ENCODE results near the gene SYNE2.

The SYNE2 gene

GRCh38 chr14:64232095-64232838 is 379.5 kb downstream of the SYNE2 start:
- no peaks in the 10 kb centered on the region for H3K9me3 Mint-ChIP-seq
- no peaks in the 10 kb centered on the region for H3K27me3 Mint-ChIP-seq
- H3K27ac Mint-ChIP-seq: no peak overlapping the region
- H3K4me1 Mint-ChIP-seq (ENCODE audit: low read depth): no peaks in the 10 kb centered on the region
- no peak overlapping the region for H3K4me3 Mint-ChIP-seq
- no peaks in the 10 kb centered on the region for H3K36me3 Mint-ChIP-seq (ENCODE audit: low read depth)
- intact Hi-C loops (cut with micrococcal nuclease): no loop called here

GRCh38 chr14:64232944-64233343 is 380.1 kb downstream of the SYNE2 start:
- Mint-ChIP-seq H3K27ac (no peak overlapping the region), H3K4me1 (ENCODE audit: low read depth) (no peaks in the 10 kb centered on the region), H3K27me3 (no peaks in the 10 kb centered on the region), H3K9me3 (no peaks in the 10 kb centered on the region), H3K4me3 (no peak overlapping the region), H3K36me3 (ENCODE audit: low read depth) (no peaks in the 10 kb centered on the region)
- intact Hi-C loops (cut with micrococcal nuclease): no loop called here

- Mint-ChIP-seq H3K4me1 (ENCODE audit: low read depth) (no peaks in the 10 kb centered on the region), H3K9me3 (no peaks in the 10 kb centered on the region), H3K27ac (no peak overlapping the region), H3K36me3 (ENCODE audit: low read depth) (no peaks in the 10 kb centered on the region), H3K27me3 (no peaks in the 10 kb centered on the region), H3K4me3 (no peak overlapping the region)
- intact Hi-C loops (cut with micrococcal nuclease): no loop called here
Measured at GRCh38 chr14:64233531-64234190, 380.9 kb downstream of the SYNE2 start.

GRCh38 chr14:64234877-64235651 is 382.3 kb downstream of the SYNE2 start:
- Mint-ChIP-seq H3K27ac (no peak overlapping the region), H3K4me1 (ENCODE audit: low read depth) (no peaks in the 10 kb centered on the region), H3K36me3 (ENCODE audit: low read depth) (no peaks in the 10 kb centered on the region), H3K4me3 (no peak overlapping the region), H3K27me3 (no peaks in the 10 kb centered on the region), H3K9me3 (no peaks in the 10 kb centered on the region)
- intact Hi-C loops (cut with micrococcal nuclease): no loop called here

- no peaks in the 10 kb centered on the region for H3K4me1 Mint-ChIP-seq (ENCODE audit: low read depth)
- H3K27ac Mint-ChIP-seq: no peak overlapping the region
- no peaks in the 10 kb centered on the region for H3K27me3 Mint-ChIP-seq
- H3K9me3 Mint-ChIP-seq: no peaks in the 10 kb centered on the region
- intact Hi-C loops (cut with micrococcal nuclease): no loop called here
- H3K36me3 Mint-ChIP-seq (ENCODE audit: low read depth): no peaks in the 10 kb centered on the region
- no peak overlapping the region for H3K4me3 Mint-ChIP-seq
Measured at GRCh38 chr14:64235652-64236640, 383.1 kb downstream of the SYNE2 start.

GRCh38 chr14:64238049-64238448 is 385.2 kb downstream of the SYNE2 start:
- Mint-ChIP-seq H3K4me3 (no peak overlapping the region), H3K9me3 (no peaks in the 10 kb centered on the region), H3K4me1 (ENCODE audit: low read depth) (no peaks in the 10 kb centered on the region), H3K27ac (no peak overlapping the region), H3K27me3 (no peaks in the 10 kb centered on the region), H3K36me3 (ENCODE audit: low read depth) (no peaks in the 10 kb centered on the region)
- intact Hi-C loops (cut with micrococcal nuclease): no loop called here

- Mint-ChIP-seq H3K4me1 (ENCODE audit: low read depth) (no peaks in the 10 kb centered on the region), H3K27ac (no peak overlapping the region), H3K27me3 (no peaks in the 10 kb centered on the region), H3K9me3 (no peaks in the 10 kb centered on the region), H3K4me3 (no peak overlapping the region), H3K36me3 (ENCODE audit: low read depth) (no peaks in the 10 kb centered on the region)
- intact Hi-C loops (cut with micrococcal nuclease): no loop called here
Measured at GRCh38 chr14:64238631-64239030, 385.8 kb downstream of the SYNE2 start.

GRCh38 chr14:64244279-64244678 is 391.5 kb downstream of the SYNE2 start:
- no peak overlapping the region for H3K4me3 Mint-ChIP-seq
- H3K27ac Mint-ChIP-seq: no peak overlapping the region
- no peaks in the 10 kb centered on the region for H3K36me3 Mint-ChIP-seq (ENCODE audit: low read depth)
- no peaks in the 10 kb centered on the region for H3K9me3 Mint-ChIP-seq
- H3K27me3 Mint-ChIP-seq: no peaks in the 10 kb centered on the region
- H3K4me1 Mint-ChIP-seq (ENCODE audit: low read depth): no peaks in the 10 kb centered on the region
- intact Hi-C loops (cut with micrococcal nuclease): no loop called here

GRCh38 chr14:64245491-64245890 is 392.7 kb downstream of the SYNE2 start:
- no peaks in the 10 kb centered on the region for H3K4me1 Mint-ChIP-seq (ENCODE audit: low read depth)
- intact Hi-C loops (cut with micrococcal nuclease): no loop called here
- no peak overlapping the region for H3K27ac Mint-ChIP-seq
- H3K36me3 Mint-ChIP-seq (ENCODE audit: low read depth): no peaks in the 10 kb centered on the region
- H3K9me3 Mint-ChIP-seq: no peaks in the 10 kb centered on the region
- H3K27me3 Mint-ChIP-seq: no peaks in the 10 kb centered on the region
- no peak overlapping the region for H3K4me3 Mint-ChIP-seq

- H3K9me3 Mint-ChIP-seq: no peaks in the 10 kb centered on the region
Measured at GRCh38 chr14:64246688-64247087, 393.9 kb downstream of the SYNE2 start.

GRCh38 chr14:64247195-64247594 is 394.4 kb downstream of the SYNE2 start:
- H3K36me3 Mint-ChIP-seq (ENCODE audit: low read depth): no peaks in the 10 kb centered on the region
- H3K9me3 Mint-ChIP-seq: no peaks in the 10 kb centered on the region
- no peak overlapping the region for H3K27ac Mint-ChIP-seq
- no peak overlapping the region for H3K4me3 Mint-ChIP-seq
- H3K4me1 Mint-ChIP-seq (ENCODE audit: low read depth): no peaks in the 10 kb centered on the region
- no peaks in the 10 kb centered on the region for H3K27me3 Mint-ChIP-seq
- intact Hi-C loops (cut with micrococcal nuclease): no loop called here

More at GRCh38 chr14:64246688-64247087, 393.9 kb downstream of the SYNE2 start:
- Mint-ChIP-seq H3K36me3 (ENCODE audit: low read depth) (no peaks in the 10 kb centered on the region), H3K27ac (no peak overlapping the region), H3K4me3 (no peak overlapping the region), H3K4me1 (ENCODE audit: low read depth) (no peaks in the 10 kb centered on the region), H3K27me3 (no peaks in the 10 kb centered on the region)
- intact Hi-C loops (cut with micrococcal nuclease): no loop called here

GRCh38 chr14:64248689-64249088 is 395.9 kb downstream of the SYNE2 start:
- no peak overlapping the region for H3K27ac Mint-ChIP-seq
- no peaks in the 10 kb centered on the region for H3K36me3 Mint-ChIP-seq (ENCODE audit: low read depth)
- H3K27me3 Mint-ChIP-seq: no peaks in the 10 kb centered on the region
- intact Hi-C loops (cut with micrococcal nuclease): no loop called here
- H3K4me3 Mint-ChIP-seq: no peak overlapping the region
- no peaks in the 10 kb centered on the region for H3K4me1 Mint-ChIP-seq (ENCODE audit: low read depth)
- H3K9me3 Mint-ChIP-seq: no peaks in the 10 kb centered on the region

- Mint-ChIP-seq H3K27ac (no peak overlapping the region), H3K4me1 (ENCODE audit: low read depth) (no peaks in the 10 kb centered on the region), H3K36me3 (ENCODE audit: low read depth) (no peaks in the 10 kb centered on the region), H3K9me3 (no peaks in the 10 kb centered on the region), H3K4me3 (no peak overlapping the region), H3K27me3 (no peaks in the 10 kb centered on the region)
- intact Hi-C loops (cut with micrococcal nuclease): no loop called here
Measured at GRCh38 chr14:64249363-64249762, 396.6 kb downstream of the SYNE2 start.
